ENCODE data around the gene MPL. TPM values are rescaled to one million over a fixed set of nuclear protein-coding genes. Genes with fewer than 3 reads are reported as not detected.

MPL gene
- total RNA-seq, 1 experiment from 2014 or later, result not detected

Small RNA genes within 50 kb of the gene (microRNA-seq; reads per million reads assigned to microRNA genes)
- 2.8 reads per million for gene MIR6734 (ENCODE audit: borderline number of aligned reads)

Other genes with a start within 250 kb of the MPL start
- 109 TPM for gene EBNA1BP2, start 165.5 kb upstream of the MPL start, total RNA-seq (2021; ENCODE audit: unreplicated experiment)
- 0.49 TPM for gene CFAP57, start 165.5 kb upstream of the MPL start, total RNA-seq (2021; ENCODE audit: unreplicated experiment)
- 13.9 TPM for gene TMEM125, start 67.8 kb upstream of the MPL start, total RNA-seq (2021; ENCODE audit: unreplicated experiment)
- gene C1orf210, start 52.2 kb upstream of the MPL start, total RNA-seq (2021; ENCODE audit: unreplicated experiment), result 7.6 TPM
- not detected for gene TIE1, start 36.8 kb upstream of the MPL start, total RNA-seq (2021; ENCODE audit: unreplicated experiment)
- 355 TPM for gene CDC20, start 21.2 kb downstream of the MPL start, total RNA-seq (2021; ENCODE audit: unreplicated experiment)
- gene ELOVL1, start 30.2 kb downstream of the MPL start, total RNA-seq (2021; ENCODE audit: unreplicated experiment), result 91.3 TPM
- gene MED8, start 52.0 kb downstream of the MPL start, total RNA-seq (2021; ENCODE audit: unreplicated experiment), result 36.0 TPM
- 43.0 TPM for gene SZT2, start 52.1 kb downstream of the MPL start, total RNA-seq (2021; ENCODE audit: unreplicated experiment)
- 13.9 TPM for gene HYI, start 116.1 kb downstream of the MPL start, total RNA-seq (2021; ENCODE audit: unreplicated experiment)
- gene PTPRF, start 193.1 kb downstream of the MPL start, total RNA-seq (2021; ENCODE audit: unreplicated experiment), result 224 TPM